Ascending aorta (tissue), 2 donors: ENCODE results near the gene TGFA. TPM values are rescaled to one million over a fixed set of nuclear protein-coding genes. Genes with fewer than 3 reads are reported as not detected.

ENCODE experiments used
- DNase-seq, 2 donors: peaks; one replicate each; pipeline ENCODE4 v3.0.0-alpha.2; 2019; ENCODE audit warnings: low spot score in 2 of 2
- H3K27ac ChIP-seq, 2 donors: fragments of 200-600 bp; sonication (generic); one replicate each; pipeline ENCODE4 v1.5.1; 2016 to 2017; ENCODE audit warnings: mild to moderate bottlenecking in 1 of 2
- H3K27me3 ChIP-seq: fragments of 200-600 bp; sonication (generic); one replicate; pipeline ENCODE4 v1.5.1; 2017
- H3K36me3 ChIP-seq, 2 donors: fragments of 200-600 bp; sonication (generic); one replicate each; pipeline ENCODE4 v1.5.1; 2016
- H3K4me1 ChIP-seq, 2 donors: fragments of 200-600 bp; sonication (generic); one replicate each; pipeline ENCODE4 v1.5.1; 2016 to 2017; ENCODE audit warnings: mild to moderate bottlenecking in 1 of 2
- H3K4me3 ChIP-seq, 2 donors: fragments of 200-600 bp; sonication (generic); one replicate each; pipeline ENCODE4 v1.5.1; 2016 to 2017; ENCODE audit warnings: mild to moderate bottlenecking in 1 of 2
- H3K9me3 ChIP-seq, 2 donors: fragments of 200-600 bp; sonication (generic); one replicate each; pipeline ENCODE4 v1.5.1; 2016
- intact Hi-C: fragments of 100-400 bp; cut with DNase I; formaldehyde crosslinking; loops from one replicate; pipeline ENCODE4 v1.15.1; 2023
- total RNA-seq: library from RNA; depleted of rRNA; stranded (reverse); fragments of >200 nt; gene quantifications from one replicate; pipeline ENCODE4 v1.1.0, GENCODE V29; 2016
- TF ChIP-seq, protein P1 (sequence below), 3 experiments: fragments of 200-600 bp in 2 of 3; fragments of 450-650 bp in 1 of 3; sonication (generic) in 2 of 3; IDR thresholded peaks; one replicate each; pipeline ENCODE4 v1.5.1; 2016 to 2019; ENCODE audit warnings: antibody characterized with exemption in 3 of 3, mild to moderate bottlenecking in 1 of 3, moderate library complexity in 1 of 3

TGFA gene
- total RNA-seq, 1 donor from 2014 or later = 1.8 TPM

DNA sequence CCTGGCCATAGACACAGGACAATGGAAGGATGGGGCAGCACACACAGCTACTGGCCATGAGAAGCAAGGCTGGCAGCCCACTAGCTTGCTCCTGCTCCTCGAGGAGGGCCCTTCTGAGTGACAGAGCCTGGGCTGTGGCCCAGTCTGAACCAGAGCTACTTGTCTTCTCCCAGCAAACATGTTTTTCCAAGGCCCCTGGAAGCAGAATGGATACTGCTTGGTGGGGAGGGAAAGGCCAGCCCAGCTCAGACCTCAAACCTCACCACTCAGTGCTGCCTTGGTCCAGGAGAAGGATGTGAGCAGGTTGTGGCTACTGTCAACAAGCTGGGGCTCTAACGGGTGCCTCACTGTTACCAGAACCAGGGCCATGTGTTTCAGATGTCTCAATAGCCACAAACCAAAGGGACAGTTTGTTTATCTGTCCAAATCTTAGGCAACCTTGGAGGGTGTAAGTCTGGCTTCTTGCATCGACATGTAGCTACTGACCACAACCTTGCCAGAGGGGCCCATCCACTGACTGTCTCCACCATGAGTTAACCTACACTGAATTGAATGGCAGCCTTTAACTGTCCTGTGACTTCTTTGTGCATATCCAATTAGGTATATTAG, 98.6 kb downstream of the TGFA start:
- intact Hi-C loops = no loop called here
- DNase-seq = no peak
- H3K27me3 ChIP-seq = no peaks in the 10 kb centered on the region
- H3K4me1 ChIP-seq = no peaks in the 10 kb centered on the region
- TF ChIP-seq, protein P1, sequence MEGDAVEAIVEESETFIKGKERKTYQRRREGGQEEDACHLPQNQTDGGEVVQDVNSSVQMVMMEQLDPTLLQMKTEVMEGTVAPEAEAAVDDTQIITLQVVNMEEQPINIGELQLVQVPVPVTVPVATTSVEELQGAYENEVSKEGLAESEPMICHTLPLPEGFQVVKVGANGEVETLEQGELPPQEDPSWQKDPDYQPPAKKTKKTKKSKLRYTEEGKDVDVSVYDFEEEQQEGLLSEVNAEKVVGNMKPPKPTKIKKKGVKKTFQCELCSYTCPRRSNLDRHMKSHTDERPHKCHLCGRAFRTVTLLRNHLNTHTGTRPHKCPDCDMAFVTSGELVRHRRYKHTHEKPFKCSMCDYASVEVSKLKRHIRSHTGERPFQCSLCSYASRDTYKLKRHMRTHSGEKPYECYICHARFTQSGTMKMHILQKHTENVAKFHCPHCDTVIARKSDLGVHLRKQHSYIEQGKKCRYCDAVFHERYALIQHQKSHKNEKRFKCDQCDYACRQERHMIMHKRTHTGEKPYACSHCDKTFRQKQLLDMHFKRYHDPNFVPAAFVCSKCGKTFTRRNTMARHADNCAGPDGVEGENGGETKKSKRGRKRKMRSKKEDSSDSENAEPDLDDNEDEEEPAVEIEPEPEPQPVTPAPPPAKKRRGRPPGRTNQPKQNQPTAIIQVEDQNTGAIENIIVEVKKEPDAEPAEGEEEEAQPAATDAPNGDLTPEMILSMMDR (IDR thresholded peaks at IDR 0.05) = no peak
- no peaks in the 10 kb centered on the region for H3K36me3 ChIP-seq
- no peak overlapping the region for H3K27ac ChIP-seq
- no peaks in the 10 kb centered on the region for H3K9me3 ChIP-seq
- no peak overlapping the region for H3K4me3 ChIP-seq

DNA sequence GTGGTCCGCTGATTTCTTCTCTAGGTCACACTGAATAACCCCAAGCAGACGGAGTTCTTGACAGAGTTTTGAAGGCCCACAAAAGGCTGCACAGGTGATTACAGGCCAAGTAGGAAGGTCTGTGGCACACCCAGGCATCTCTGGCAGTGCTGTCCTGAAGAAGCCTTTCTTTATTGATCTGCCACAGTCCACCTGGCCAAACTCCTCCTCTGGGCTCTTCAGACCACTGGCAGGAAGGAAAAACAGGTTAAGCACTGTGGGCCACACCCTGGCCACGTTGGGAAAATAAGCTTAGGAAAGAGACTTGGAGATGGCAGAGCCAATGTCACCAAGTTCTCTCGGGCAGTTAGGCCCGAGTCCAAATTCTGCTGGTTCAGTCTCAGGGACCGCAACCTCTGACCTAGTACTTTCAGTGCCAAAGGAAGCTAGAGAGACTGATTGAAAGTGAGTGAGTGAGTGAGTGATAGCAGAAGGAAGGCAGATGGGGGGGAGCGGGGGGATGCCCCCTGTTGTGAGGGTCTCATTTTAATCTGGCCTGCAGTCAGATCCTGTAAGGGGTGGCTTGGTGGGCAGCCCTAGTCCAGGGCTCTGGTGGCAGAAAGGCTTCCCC, 102.9 kb downstream of the TGFA start:
- H3K9me3 ChIP-seq = no peaks in the 10 kb centered on the region
- H3K27ac ChIP-seq = no peak overlapping the region
- no peaks in the 10 kb centered on the region for H3K4me1 ChIP-seq
- TF ChIP-seq, protein P1 (IDR thresholded peaks at IDR 0.05) = no peak
- H3K4me3 ChIP-seq = no peak overlapping the region
- no peak for DNase-seq
- intact Hi-C loops = no loop called here
- H3K36me3 ChIP-seq = no peaks in the 10 kb centered on the region
- H3K27me3 ChIP-seq = no peaks in the 10 kb centered on the region

DNA sequence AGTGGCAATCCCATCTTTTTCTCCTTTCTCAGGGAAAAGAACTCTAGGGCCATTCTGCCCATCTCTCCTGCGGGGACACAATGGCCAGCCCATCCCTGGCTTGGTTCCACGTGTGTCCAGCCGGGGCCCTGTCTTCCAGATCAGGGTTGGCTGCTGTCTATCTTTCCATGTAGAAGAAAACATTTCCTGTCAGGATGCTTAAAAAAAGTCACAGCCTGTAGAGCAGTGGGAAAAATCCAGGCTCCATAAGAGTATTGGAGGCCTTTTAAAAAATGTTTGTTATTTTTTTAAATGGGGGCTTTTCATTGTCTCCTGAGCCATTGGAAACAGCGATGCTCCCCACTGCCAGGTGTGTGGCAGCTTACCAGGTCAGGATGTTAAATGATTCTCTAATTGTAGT, 105.6 kb downstream of the TGFA start:
- Histone ChIP-seq H3K27ac (no peak overlapping the region), H3K27me3 (no peaks in the 10 kb centered on the region), H3K4me1 (no peaks in the 10 kb centered on the region), H3K36me3 (no peaks in the 10 kb centered on the region), H3K9me3 (no peaks in the 10 kb centered on the region), H3K4me3 (no peak overlapping the region)
- intact Hi-C loops = no loop called here
- TF ChIP-seq, protein P1 (IDR thresholded peaks at IDR 0.05) = no peak
- no peak for DNase-seq

DNA sequence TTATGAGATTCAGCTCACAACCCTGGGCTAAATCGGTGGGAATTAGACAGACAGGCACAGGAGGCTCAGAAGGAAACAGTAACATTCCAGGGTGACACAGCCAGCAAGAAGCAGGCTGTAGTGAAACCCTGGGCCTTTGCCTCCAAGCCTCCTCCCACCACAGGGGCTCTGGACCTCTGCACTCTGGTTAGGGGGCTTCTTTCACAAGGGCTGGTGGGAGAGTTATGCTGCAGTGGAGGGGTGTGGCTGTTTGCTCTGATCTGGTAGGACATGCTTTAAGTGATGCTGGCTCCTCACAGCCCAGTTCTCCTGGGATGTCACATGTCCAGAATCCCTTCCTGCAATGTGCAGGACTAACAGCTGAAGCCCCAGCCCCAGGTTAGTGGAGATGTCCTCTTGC, 109.9 kb downstream of the TGFA start:
- DNase-seq = no peak
- H3K4me1 ChIP-seq = no peaks in the 10 kb centered on the region
- H3K9me3 ChIP-seq = no peaks in the 10 kb centered on the region
- no peak overlapping the region for H3K4me3 ChIP-seq
- H3K27ac ChIP-seq = no peak overlapping the region
- TF ChIP-seq, protein P1 (IDR thresholded peaks at IDR 0.05) = no peak
- H3K36me3 ChIP-seq = no peaks in the 10 kb centered on the region
- intact Hi-C loops = no loop called here
- H3K27me3 ChIP-seq = no peaks in the 10 kb centered on the region

DNA sequence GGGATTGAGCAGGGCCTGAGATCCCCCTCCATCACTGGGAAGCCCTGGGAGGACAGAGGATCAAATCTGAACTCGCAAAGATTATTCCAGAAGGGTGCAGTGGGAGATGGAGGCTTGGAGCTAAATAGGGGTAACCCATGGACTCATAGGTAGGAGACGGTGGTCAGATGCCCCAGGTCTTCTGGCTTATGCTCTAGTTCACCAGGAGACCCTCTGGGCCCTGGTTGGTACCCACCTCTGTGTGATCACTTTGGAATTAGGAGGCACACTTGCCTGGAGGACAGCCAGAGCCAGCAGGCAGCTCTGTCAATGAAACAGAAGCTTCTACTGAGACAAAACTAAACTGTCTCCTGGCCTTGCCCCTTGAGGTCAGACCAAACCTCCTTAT, 110.6 kb downstream of the TGFA start:
- Histone ChIP-seq H3K9me3 (no peaks in the 10 kb centered on the region), H3K36me3 (no peaks in the 10 kb centered on the region), H3K4me1 (no peaks in the 10 kb centered on the region), H3K4me3 (no peak overlapping the region), H3K27me3 (no peaks in the 10 kb centered on the region), H3K27ac (no peak overlapping the region)
- DNase-seq = no peak
- TF ChIP-seq, protein P1 (IDR thresholded peaks at IDR 0.05) = no peak
- intact Hi-C loops = no loop called here
